Mesothelial cell of epicardium (in vitro differentiated cells): ENCODE data around the gene CCL7. TPM values are rescaled to one million over a fixed set of nuclear protein-coding genes. Genes with fewer than 3 reads are reported as not detected.

Experiments used
- DNase-seq, 2 experiments: peaks; one replicate each; pipeline ENCODE4 v3.0.0; 2021; ENCODE audit warnings: low spot score in 2 of 2; ENCODE audit not compliant: unreplicated experiment in 2 of 2
- H3K27ac Mint-ChIP-seq: 2 replicates; pipeline ENCODE4 v1.8.0; 2021; ENCODE audit warnings: mixed read lengths
- H3K27me3 Mint-ChIP-seq: 2 replicates; pipeline ENCODE4 v1.8.0; 2021; ENCODE audit warnings: low read depth, mixed read lengths
- H3K36me3 Mint-ChIP-seq: 2 replicates; pipeline ENCODE4 v1.8.0; 2021; ENCODE audit warnings: mixed read lengths
- H3K4me1 Mint-ChIP-seq: 2 replicates; pipeline ENCODE4 v1.8.0; 2021; ENCODE audit warnings: mixed read lengths
- H3K4me3 Mint-ChIP-seq: 2 replicates; pipeline ENCODE4 v1.8.0; 2021; ENCODE audit warnings: mild to moderate bottlenecking, moderate library complexity, mixed read lengths
- H3K9me3 Mint-ChIP-seq: 2 replicates; pipeline ENCODE4 v1.8.0; 2021; ENCODE audit warnings: mixed read lengths
- total RNA-seq: library from RNA; stranded (reverse); gene quantifications from 3 replicates; pipeline ENCODE4 v1.2.1, GENCODE V29; 2021
- TF ChIP-seq, protein P1 (sequence below): fragments of 200-600 bp; sonication (generic); IDR thresholded peaks from one replicate; pipeline ENCODE4 v1.5.0; 2021; ENCODE audit warnings: antibody characterized with exemption; ENCODE audit not compliant: unreplicated experiment

Gene CCL7
- total RNA-seq, 1 donor from 2014 or later: not detected

- no peak for DNase-seq
- no peaks in the 10 kb centered on the region for H3K36me3 Mint-ChIP-seq
- H3K27me3 Mint-ChIP-seq: peaks cover 24% of the 10 kb centered on the region
- H3K4me3 Mint-ChIP-seq: no peak overlapping the region
- no peak overlapping the region for H3K27ac Mint-ChIP-seq
- H3K9me3 Mint-ChIP-seq: no peaks in the 10 kb centered on the region
- H3K4me1 Mint-ChIP-seq: no peaks in the 10 kb centered on the region
- TF ChIP-seq, protein P1, sequence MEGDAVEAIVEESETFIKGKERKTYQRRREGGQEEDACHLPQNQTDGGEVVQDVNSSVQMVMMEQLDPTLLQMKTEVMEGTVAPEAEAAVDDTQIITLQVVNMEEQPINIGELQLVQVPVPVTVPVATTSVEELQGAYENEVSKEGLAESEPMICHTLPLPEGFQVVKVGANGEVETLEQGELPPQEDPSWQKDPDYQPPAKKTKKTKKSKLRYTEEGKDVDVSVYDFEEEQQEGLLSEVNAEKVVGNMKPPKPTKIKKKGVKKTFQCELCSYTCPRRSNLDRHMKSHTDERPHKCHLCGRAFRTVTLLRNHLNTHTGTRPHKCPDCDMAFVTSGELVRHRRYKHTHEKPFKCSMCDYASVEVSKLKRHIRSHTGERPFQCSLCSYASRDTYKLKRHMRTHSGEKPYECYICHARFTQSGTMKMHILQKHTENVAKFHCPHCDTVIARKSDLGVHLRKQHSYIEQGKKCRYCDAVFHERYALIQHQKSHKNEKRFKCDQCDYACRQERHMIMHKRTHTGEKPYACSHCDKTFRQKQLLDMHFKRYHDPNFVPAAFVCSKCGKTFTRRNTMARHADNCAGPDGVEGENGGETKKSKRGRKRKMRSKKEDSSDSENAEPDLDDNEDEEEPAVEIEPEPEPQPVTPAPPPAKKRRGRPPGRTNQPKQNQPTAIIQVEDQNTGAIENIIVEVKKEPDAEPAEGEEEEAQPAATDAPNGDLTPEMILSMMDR: no peak
Observed at GRCh38 chr17:34305061-34305460, 35.0 kb downstream of the CCL7 start.

GRCh38 chr17:34305606-34306005, 35.6 kb downstream of the CCL7 start:
- Mint-ChIP-seq H3K4me1 (no peaks in the 10 kb centered on the region), H3K27ac (no peak overlapping the region), H3K36me3 (no peaks in the 10 kb centered on the region), H3K9me3 (no peaks in the 10 kb centered on the region), H3K27me3 (peaks cover 24% of the 10 kb centered on the region), H3K4me3 (no peak overlapping the region)
- TF ChIP-seq, protein P1: no peak
- no peak for DNase-seq

DNA sequence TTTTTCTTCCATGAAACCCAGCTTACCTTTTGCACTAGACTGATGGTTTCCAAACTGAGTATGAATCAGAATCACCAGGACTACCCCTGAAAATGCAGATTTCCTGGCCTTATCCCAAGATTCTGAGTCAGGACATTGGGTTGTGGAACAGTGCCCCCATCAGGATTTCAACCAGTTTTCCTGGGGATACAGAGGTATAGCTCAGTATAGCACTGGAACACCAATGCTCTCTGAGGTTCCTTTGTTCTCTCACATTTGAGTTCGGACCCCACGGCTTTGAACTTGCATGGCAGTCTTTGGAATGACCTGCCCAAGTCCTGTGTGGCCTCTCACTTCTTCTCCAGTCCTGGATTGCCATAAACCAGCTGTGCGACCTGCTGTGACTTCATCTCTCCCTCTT, 36.4 kb downstream of the CCL7 start:
- Mint-ChIP-seq H3K27ac (no peak overlapping the region), H3K36me3 (no peaks in the 10 kb centered on the region), H3K27me3 (peaks cover 28% of the 10 kb centered on the region), H3K4me3 (no peak overlapping the region), H3K9me3 (no peaks in the 10 kb centered on the region), H3K4me1 (no peaks in the 10 kb centered on the region)
- TF ChIP-seq, protein P1: no peak
- no peak for DNase-seq

DNA sequence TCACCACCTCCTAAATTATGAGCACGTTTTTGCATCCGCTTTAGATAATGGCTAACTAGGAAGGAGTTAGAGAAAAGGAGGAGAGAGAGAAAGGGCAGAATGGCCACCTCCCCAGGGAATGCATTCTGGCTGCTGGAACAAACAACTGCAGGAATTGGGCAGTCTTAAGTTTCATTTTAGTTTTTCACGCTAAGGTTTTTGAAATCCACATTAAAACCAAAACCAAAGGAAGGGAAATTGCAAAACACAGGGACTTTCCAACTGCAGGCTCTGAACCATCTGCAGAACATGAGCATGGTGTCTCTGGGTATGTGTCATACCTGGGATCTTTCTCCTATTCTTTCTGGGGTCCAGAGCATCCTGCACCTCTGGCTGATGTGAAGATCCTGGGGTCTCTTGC, 37.1 kb downstream of the CCL7 start:
- Mint-ChIP-seq H3K4me1 (peaks cover 5% of the 10 kb centered on the region), H3K27ac (no peak overlapping the region), H3K4me3 (no peak overlapping the region), H3K36me3 (no peaks in the 10 kb centered on the region), H3K27me3 (peaks cover 30% of the 10 kb centered on the region), H3K9me3 (no peaks in the 10 kb centered on the region)
- DNase-seq: no peak
- TF ChIP-seq, protein P1: no peak

GRCh38 chr17:34308371-34308770, 38.4 kb downstream of the CCL7 start:
- H3K4me1 Mint-ChIP-seq: peaks cover 7% of the 10 kb centered on the region
- TF ChIP-seq, protein P1: no peak
- H3K27me3 Mint-ChIP-seq: peaks cover 37% of the 10 kb centered on the region
- no peak overlapping the region for H3K27ac Mint-ChIP-seq
- H3K4me3 Mint-ChIP-seq: no peak overlapping the region
- H3K9me3 Mint-ChIP-seq: no peaks in the 10 kb centered on the region
- DNase-seq: no peak
- H3K36me3 Mint-ChIP-seq: no peaks in the 10 kb centered on the region

DNA sequence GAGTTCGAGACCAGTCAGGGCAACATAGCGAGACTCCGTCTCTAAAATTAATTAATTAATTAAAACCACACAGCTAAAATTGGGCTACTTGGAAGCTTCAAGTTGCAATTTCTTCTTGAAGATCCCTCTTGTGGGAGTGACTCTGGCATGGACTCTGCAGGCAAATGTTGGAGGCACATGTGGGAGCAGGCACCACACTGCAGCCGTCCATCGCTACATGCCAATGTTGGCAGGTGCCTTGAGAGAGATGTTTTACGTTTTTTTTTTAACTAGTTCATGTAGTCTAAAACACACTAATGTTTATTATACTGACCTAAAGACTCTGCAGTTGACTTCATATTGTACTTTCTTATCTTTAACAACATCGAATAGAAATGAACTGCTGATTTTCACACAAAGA, 41.3 kb downstream of the CCL7 start:
- no peaks in the 10 kb centered on the region for H3K9me3 Mint-ChIP-seq
- no peak for DNase-seq
- no peak overlapping the region for H3K4me3 Mint-ChIP-seq
- H3K4me1 Mint-ChIP-seq: peaks cover 7% of the 10 kb centered on the region
- no peaks in the 10 kb centered on the region for H3K36me3 Mint-ChIP-seq
- TF ChIP-seq, protein P1: no peak
- H3K27ac Mint-ChIP-seq: no peak overlapping the region
- H3K27me3 Mint-ChIP-seq: peaks cover 55% of the 10 kb centered on the region
